K562 (cell line): Measurements from ENCODE around the gene EHD2. TPM values are rescaled to one million over a fixed set of nuclear protein-coding genes. Genes with fewer than 3 reads are reported as not detected.

ENCODE experiments used
- CBX1 ChIP-seq: sonication (generic); IDR thresholded peaks from 2 replicates; pipeline ENCODE4 v1.6.1; 2016; ENCODE audit warnings: antibody characterized with exemption, low read depth, mild to moderate bottlenecking
- MCM2 ChIP-seq: fragments of 450-650 bp; IDR thresholded peaks from 2 replicates; pipeline ENCODE4 v1.6.1; 2017; ENCODE audit warnings: low read depth, mild to moderate bottlenecking
- NELFE ChIP-seq: IDR thresholded peaks from 2 replicates; pipeline ENCODE4 v1.6.1; 2011; ENCODE audit warnings: mild to moderate bottlenecking; ENCODE audit not compliant: insufficient read depth, insufficient read length
- POLR3G ChIP-seq: IDR thresholded peaks from 2 replicates; pipeline ENCODE4 v1.6.1; 2011; ENCODE audit not compliant: insufficient read length, insufficient replicate concordance; ENCODE audit errors: extremely low read depth
- ZFP1 ChIP-seq: fragments of 450-650 bp; formaldehyde crosslinking; IDR thresholded peaks from 2 replicates; pipeline ENCODE4 v1.4.0; 2020; ENCODE audit warnings: mild to moderate bottlenecking, mixed read lengths
- ZKSCAN1 ChIP-seq: fragments of 150-350 bp; IDR thresholded peaks from 2 replicates; pipeline ENCODE4 v1.6.1; 2016; ENCODE audit warnings: low read depth, low read length
- ZNF436 ChIP-seq: fragments of 250-450, 450-650 bp; sonication (Bioruptor Pico); formaldehyde crosslinking; IDR thresholded peaks from 2 replicates; pipeline ENCODE4 v1.7.0; 2020; ENCODE audit warnings: mild to moderate bottlenecking
- ZNF589 ChIP-seq: fragments of 200-800 bp; sonication (Bioruptor generic); IDR thresholded peaks from 2 replicates; pipeline ENCODE4 v1.6.1; 2016; ENCODE audit warnings: low read depth, missing genetic modification characterization, missing compliant biosample characterization
- ZNF717 ChIP-seq: fragments of 250-450 bp; sonication (Bioruptor Pico); IDR thresholded peaks from 2 replicates; pipeline ENCODE4 v1.5.0; 2021
- polyA plus RNA-seq, 8 experiments: library from polyadenylated mRNA; depleted of rRNA in 4 of 8; stranded (reverse) in 5 of 8; unstranded in 3 of 8; fragments of >200 nt; fragmentation: Nextera tagmentation in 2 of 8; fragmentation: Illumina TruSeq in 1 of 8; extraction: Ambion mirVana in 2 of 8; extraction: Trizol in 1 of 8; gene quantifications; 2 replicates each; pipeline versions ENCODE4 v1.2.1 to v1.2.3, GENCODE V29; 2011 to 2014; ENCODE audit warnings: inconsistent platforms in 1 of 8, missing spikeins in 1 of 8
- total RNA-seq, 7 experiments: library from RNA; depleted of rRNA in 6 of 7; stranded (reverse); fragments of >200 nt in 6 of 7; fragmentation: Illumina TruSeq in 2 of 7; extraction: Trizol in 2 of 7; gene quantifications; 2 replicates each; pipeline versions ENCODE4 v1.2.1 to v1.2.3, GENCODE V29; 2011 to 2021; ENCODE audit warnings: low replicate concordance in 1 of 7
- TF ChIP-seq, protein P1 (sequence below): fragments of 450-650 bp; IDR thresholded peaks from 2 replicates; pipeline ENCODE4 v1.6.1; 2017; ENCODE audit warnings: mild to moderate bottlenecking, moderate library complexity
- TF ChIP-seq, protein P2 (sequence below): sonication (generic); formaldehyde crosslinking; IDR thresholded peaks from 2 replicates; pipeline ENCODE4 v1.9.0; 2022; ENCODE audit warnings: mild to moderate bottlenecking, missing genetic modification reagents
- TF ChIP-seq, protein P3 (sequence below): IDR thresholded peaks from 2 replicates; pipeline ENCODE4 v1.6.1; 2012; ENCODE audit warnings: low read depth, low read length, improper control_type of control experiment, borderline replicate concordance
- TF ChIP-seq, protein P4 (sequence below): fragments of 250-450 bp; sonication (Bioruptor Pico); IDR thresholded peaks from 2 replicates; pipeline ENCODE4 v1.5.0; 2021; ENCODE audit warnings: mild to moderate bottlenecking, moderate library complexity
- TF ChIP-seq, protein P5 (sequence below): sonication (generic); formaldehyde crosslinking; IDR thresholded peaks from 2 replicates; pipeline ENCODE4 v1.8.1; 2023; ENCODE audit warnings: mild to moderate bottlenecking, missing genetic modification reagents
- TF ChIP-seq, protein P6 (sequence below), 2 experiments: IDR thresholded peaks; 2 replicates each; pipeline ENCODE4 v1.6.1; 2012; ENCODE audit warnings: improper control_type of control experiment in 2 of 2, low read depth in 2 of 2, low read length in 2 of 2, borderline replicate concordance in 1 of 2

EHD2 gene
- total and polyA plus RNA-seq, 9 of the 15 experiments (the other 6 are each of a cell fraction or from before 2014, with no cell fraction given): 1.7 to 32.2 (median 3.0) TPM

DNA sequence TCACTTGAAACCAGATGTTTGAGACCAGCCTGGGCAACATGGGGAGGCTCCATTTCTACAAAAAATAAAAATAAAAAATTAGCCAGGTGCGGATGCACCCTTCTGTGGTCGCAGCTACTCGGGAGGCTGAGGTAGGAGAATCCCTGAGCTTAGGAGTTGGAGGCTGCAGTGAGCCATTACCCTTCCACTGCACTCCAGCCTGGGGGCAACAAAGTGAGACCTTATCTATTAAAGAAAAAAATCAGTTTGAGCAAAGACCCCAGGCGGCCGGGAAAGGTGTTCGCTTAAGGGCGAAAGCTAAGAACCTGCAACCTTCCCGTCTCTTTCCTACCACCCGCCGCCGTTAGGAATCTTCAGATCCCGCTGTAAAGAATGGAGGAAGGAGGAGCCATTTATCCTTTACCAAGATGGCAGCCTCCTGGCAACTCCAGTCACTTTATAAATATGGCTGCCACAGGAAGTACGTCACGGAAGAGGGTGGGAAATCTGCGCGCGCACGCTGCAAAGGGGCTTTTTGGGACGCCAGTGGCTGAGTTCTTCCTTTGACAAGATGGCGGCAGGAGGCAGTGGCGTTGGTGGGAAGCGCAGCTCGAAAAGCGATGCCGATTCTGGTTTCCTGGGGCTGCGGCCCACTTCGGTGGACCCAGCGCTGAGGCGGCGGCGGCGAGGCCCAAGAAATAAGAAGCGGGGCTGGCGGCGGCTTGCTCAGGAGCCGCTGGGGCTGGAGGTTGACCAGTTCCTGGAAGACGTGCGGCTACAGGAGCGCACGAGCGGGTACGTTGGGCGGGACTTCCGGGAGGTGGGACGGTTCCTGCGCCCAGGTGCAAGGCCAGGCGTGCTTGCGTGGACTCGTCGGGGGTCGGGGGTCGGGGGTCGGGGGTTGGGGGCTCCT is 32.0 kb downstream of the EHD2 start, which contains the start of gene NOP53 (continued):
- TF ChIP-seq, protein P1, sequence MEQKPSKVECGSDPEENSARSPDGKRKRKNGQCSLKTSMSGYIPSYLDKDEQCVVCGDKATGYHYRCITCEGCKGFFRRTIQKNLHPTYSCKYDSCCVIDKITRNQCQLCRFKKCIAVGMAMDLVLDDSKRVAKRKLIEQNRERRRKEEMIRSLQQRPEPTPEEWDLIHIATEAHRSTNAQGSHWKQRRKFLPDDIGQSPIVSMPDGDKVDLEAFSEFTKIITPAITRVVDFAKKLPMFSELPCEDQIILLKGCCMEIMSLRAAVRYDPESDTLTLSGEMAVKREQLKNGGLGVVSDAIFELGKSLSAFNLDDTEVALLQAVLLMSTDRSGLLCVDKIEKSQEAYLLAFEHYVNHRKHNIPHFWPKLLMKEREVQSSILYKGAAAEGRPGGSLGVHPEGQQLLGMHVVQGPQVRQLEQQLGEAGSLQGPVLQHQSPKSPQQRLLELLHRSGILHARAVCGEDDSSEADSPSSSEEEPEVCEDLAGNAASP: no peak
- TF ChIP-seq, protein P2, sequence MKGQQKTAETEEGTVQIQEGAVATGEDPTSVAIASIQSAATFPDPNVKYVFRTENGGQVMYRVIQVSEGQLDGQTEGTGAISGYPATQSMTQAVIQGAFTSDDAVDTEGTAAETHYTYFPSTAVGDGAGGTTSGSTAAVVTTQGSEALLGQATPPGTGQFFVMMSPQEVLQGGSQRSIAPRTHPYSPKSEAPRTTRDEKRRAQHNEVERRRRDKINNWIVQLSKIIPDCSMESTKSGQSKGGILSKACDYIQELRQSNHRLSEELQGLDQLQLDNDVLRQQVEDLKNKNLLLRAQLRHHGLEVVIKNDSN (CRISPR knock-in tag): no peak
- TF ChIP-seq, protein P3, sequence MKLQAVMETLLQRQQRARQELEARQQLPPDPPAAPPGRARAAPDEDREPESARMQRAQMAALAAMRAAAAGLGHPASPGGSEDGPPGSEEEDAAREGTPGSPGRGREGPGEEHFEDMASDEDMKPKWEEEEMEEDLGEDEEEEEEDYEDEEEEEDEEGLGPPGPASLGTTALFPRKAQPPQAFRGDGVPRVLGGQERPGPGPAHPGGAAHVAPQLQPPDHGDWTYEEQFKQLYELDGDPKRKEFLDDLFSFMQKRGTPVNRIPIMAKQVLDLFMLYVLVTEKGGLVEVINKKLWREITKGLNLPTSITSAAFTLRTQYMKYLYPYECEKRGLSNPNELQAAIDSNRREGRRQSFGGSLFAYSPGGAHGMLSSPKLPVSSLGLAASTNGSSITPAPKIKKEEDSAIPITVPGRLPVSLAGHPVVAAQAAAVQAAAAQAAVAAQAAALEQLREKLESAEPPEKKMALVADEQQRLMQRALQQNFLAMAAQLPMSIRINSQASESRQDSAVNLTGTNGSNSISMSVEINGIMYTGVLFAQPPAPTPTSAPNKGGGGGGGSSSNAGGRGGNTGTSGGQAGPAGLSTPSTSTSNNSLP: no peak
- TF ChIP-seq CBX1: no peak; the same call in 1 of the 2 replicates
- TF ChIP-seq ZKSCAN1: no peak
- TF ChIP-seq POLR3G: no peak
- no peak for TF ChIP-seq ZNF717
- TF ChIP-seq, protein P4, sequence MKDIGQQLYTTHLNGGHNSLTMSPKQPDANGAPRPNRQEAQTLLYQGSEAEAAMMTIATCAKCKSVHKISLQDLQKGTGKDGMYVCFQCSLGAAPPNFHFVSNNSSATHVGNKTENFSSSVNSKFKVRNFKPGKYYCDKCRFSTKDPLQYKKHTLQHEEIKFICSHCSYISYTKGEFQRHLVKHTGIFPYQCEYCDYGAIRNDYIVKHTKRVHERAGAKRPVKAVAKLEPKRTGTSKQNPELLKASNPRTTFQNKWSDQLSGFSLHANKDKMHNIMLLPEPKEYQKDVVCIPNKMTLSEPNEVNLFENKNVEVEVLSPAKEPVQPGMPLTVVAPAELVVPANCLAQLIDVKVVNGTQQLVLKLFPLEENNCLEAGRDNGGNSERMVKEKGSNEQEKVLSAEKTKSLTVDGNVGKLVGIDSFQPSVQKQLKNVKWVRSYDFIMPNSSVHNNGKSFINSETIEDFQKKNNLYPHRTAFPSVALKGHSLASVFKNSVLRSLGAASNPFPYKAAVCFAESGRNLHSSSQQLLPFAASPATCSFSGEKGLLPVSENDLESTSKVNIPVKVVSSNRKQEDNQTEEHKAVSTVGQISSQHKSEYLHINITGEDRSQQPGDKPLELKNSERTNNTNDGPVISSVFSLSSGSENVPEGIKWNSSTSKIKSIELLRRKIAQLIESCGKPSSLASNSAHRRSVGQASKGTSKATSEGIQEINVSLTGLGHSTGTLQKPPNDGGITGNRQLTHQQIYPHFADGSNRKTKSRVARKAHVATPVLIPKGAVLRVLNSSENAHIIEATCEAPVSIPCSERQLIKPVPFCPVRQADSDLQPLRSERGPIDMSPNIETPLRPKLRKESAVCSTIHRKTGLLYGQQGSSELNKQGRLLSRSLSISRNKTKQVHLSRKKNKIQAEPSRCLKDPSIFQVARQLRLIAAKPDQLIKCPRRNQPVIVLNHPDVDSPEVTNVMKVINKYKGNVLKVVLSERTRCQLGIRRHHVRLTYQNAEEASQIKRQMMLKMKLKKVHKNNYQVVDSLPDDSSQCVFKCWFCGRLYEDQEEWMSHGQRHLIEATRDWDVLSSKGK (CRISPR knock-in tag): no peak
- TF ChIP-seq, protein P5, sequence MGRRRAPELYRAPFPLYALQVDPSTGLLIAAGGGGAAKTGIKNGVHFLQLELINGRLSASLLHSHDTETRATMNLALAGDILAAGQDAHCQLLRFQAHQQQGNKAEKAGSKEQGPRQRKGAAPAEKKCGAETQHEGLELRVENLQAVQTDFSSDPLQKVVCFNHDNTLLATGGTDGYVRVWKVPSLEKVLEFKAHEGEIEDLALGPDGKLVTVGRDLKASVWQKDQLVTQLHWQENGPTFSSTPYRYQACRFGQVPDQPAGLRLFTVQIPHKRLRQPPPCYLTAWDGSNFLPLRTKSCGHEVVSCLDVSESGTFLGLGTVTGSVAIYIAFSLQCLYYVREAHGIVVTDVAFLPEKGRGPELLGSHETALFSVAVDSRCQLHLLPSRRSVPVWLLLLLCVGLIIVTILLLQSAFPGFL (CRISPR knock-in tag): no peak
- no peak for TF ChIP-seq MCM2
- TF ChIP-seq ZFP1 (CRISPR knock-in tag): no peak
- no peak for TF ChIP-seq NELFE
- no peak for TF ChIP-seq ZNF436 (CRISPR knock-in tag)
- TF ChIP-seq, protein P6, sequence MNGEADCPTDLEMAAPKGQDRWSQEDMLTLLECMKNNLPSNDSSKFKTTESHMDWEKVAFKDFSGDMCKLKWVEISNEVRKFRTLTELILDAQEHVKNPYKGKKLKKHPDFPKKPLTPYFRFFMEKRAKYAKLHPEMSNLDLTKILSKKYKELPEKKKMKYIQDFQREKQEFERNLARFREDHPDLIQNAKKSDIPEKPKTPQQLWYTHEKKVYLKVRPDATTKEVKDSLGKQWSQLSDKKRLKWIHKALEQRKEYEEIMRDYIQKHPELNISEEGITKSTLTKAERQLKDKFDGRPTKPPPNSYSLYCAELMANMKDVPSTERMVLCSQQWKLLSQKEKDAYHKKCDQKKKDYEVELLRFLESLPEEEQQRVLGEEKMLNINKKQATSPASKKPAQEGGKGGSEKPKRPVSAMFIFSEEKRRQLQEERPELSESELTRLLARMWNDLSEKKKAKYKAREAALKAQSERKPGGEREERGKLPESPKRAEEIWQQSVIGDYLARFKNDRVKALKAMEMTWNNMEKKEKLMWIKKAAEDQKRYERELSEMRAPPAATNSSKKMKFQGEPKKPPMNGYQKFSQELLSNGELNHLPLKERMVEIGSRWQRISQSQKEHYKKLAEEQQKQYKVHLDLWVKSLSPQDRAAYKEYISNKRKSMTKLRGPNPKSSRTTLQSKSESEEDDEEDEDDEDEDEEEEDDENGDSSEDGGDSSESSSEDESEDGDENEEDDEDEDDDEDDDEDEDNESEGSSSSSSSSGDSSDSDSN (IDR thresholded peaks at IDR 0.05; ENCODE audit: borderline replicate concordance in 1 of 2, low read depth in 2 of 2, low read length in 2 of 2): peak in 1 of 2 experiments; percentile 42; a peak in 1 of 4 replicates
- TF ChIP-seq ZNF589 (CRISPR knock-in tag): peak; percentile 86
